IPS DF 4.7 (cell line): Measurements from ENCODE around the gene STX18.
"Not testable (repeated sequence)": the region's sequence is repeated elsewhere in the genome, so short reads cannot be mapped to it uniquely, and the experiment has no call there.

ENCODE experiments used
- DNase-seq: peaks from one replicate; pipeline ENCODE4 v3.0.0-alpha.2; 2013; ENCODE audit warnings: low spot score; ENCODE audit errors: extremely low read depth

STX18 gene

GRCh38 chr4:4555916-4556315 lies 14.1 kb upstream of the STX18 start:
- DNase-seq: no peak

- DNase-seq: no peak
Measured at GRCh38 chr4:4554234-4554633, 12.4 kb upstream of the STX18 start.

GRCh38 chr4:4552042-4552441 lies 10.2 kb upstream of the STX18 start:
- DNase-seq: not testable (repeated sequence)

GRCh38 chr4:4550161-4550560 lies 8.3 kb upstream of the STX18 start:
- not testable (repeated sequence) for DNase-seq

- DNase-seq: no peak
Measured at GRCh38 chr4:4549534-4549933, 7.7 kb upstream of the STX18 start.

GRCh38 chr4:4542774-4543485 lies 1.1 kb upstream of the STX18 start:
- DNase-seq: no peak

GRCh38 chr4:4541040-4541631 lies 712 bp downstream of the STX18 start:
- DNase-seq: no peak

GRCh38 chr4:4539481-4539880 lies 2.4 kb downstream of the STX18 start:
- DNase-seq: no peak

- no peak for DNase-seq
Measured at GRCh38 chr4:4535590-4535989, 6.3 kb downstream of the STX18 start.

- no peak for DNase-seq
Measured at GRCh38 chr4:4534515-4535145, 7.2 kb downstream of the STX18 start.

GRCh38 chr4:4533461-4534169 lies 8.2 kb downstream of the STX18 start:
- no peak for DNase-seq

GRCh38 chr4:4532371-4533154 lies 9.3 kb downstream of the STX18 start:
- DNase-seq: no peak

GRCh38 chr4:4529392-4529791 lies 12.5 kb downstream of the STX18 start:
- DNase-seq: no peak

GRCh38 chr4:4526401-4526800 lies 15.4 kb downstream of the STX18 start:
- DNase-seq: no peak

GRCh38 chr4:4524364-4524763 lies 17.5 kb downstream of the STX18 start:
- DNase-seq: no peak

- DNase-seq: no peak
Measured at GRCh38 chr4:4521731-4522130, 20.1 kb downstream of the STX18 start.

- DNase-seq: no peak
Measured at GRCh38 chr4:4521136-4521535, 20.7 kb downstream of the STX18 start.

GRCh38 chr4:4519297-4519894 lies 22.5 kb downstream of the STX18 start:
- no peak for DNase-seq

- no peak for DNase-seq
Measured at GRCh38 chr4:4518747-4519146, 23.1 kb downstream of the STX18 start.

GRCh38 chr4:4514786-4515185 lies 27.1 kb downstream of the STX18 start:
- DNase-seq: no peak

- no peak for DNase-seq
Measured at GRCh38 chr4:4512282-4512681, 29.6 kb downstream of the STX18 start.
